GM18951 (cell line): ENCODE measurements around the gene LRRC32.
"Not testable (repeated sequence)": the region's sequence is repeated elsewhere in the genome, so short reads cannot be mapped to it uniquely, and the experiment has no call there.

Experiments
- POLR2A ChIP-seq: IDR thresholded peaks from 4 replicates; pipeline ENCODE4 v1.6.1; 2011; ENCODE audit warnings: mild to moderate bottlenecking; ENCODE audit not compliant: insufficient read length, insufficient read depth; ENCODE audit errors: extremely low read depth
- in situ Hi-C: fragments of 300-500 bp; cut with MboI; formaldehyde crosslinking; loops from one replicate; pipeline ENCODE4 v1.12.0; 2022; ENCODE audit warnings: low sequenced_read_pairs, mixed read lengths, inconsistent platforms; ENCODE audit not compliant: unreplicated experiment

Gene LRRC32

DNA sequence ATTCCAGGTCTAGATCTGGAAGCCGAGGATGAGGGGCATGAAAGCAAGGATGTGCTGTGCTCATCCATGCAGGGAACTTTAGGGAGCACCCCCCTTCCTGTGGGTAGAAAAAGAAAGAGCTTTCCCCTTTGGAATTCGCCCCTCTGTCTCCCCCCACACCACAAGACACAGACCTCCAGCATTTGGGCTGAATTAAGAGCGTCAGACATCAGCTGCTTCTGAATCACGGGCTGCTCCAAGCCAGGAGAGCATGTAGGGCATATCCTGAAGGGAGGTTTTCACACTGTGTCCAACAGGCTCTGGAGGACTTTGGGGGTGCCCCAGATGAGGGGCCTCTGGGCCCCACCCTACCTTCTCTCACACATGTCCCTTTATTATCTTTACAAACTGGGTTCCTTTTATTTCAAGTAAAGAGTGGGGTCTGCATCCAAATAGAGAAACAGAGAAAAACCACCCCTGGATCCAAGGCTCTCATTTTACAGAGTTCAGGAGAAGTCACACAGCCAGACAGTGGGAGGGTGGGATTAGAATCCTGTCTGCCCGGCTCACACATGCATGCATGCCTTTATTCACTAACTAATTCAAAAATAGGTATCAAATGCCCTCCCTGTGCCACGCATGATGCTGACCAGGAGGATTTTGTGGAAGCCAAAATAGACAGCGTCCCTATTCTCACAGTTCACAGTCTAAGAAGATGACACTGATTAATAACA is 52.8 kb downstream of the LRRC32 start:
- no peak for TF ChIP-seq POLR2A
- in situ Hi-C loops: no loop called here

DNA sequence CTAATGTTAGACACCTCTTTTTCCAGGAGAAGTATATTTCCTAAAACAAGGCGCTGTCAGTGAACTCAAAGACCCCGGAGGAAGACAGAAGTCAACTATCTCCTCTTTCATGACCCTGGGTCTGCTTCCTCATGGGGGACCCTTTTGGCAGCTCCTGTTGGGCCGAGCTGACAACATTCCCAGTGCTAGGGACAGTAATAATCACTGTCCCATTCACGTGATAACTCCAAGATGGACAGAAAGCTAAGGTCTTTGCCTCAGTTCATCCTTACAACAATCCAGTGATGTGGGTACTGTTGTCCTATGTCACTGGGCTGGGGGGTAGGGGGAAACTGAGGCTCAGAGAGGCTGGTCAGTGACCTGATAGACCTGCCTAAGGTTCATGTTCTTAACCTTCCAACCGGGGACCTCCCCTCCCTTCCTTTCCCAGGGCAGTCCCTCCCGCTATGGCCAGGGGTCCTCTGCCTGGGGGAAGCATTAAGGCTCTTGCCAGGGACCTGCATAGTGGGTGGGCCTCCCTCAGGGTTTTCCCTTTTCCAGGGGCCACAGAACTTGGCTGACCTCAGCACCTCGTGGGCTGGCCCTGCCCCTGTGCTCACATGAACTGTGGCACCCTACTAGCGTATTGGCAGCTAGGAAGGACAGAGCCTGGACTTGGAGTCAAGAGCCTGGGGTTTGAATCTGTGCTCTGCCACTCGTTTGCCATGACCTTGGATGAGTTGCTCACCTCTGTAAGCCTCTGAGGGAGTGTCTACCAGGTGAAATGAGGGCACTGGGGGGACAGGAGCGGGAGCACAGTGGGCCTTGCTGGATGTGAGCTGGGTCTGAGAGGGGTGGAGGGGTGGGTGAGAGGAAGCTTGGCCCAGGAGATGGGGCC is 53.6 kb downstream of the LRRC32 start:
- TF ChIP-seq POLR2A: no peak

DNA sequence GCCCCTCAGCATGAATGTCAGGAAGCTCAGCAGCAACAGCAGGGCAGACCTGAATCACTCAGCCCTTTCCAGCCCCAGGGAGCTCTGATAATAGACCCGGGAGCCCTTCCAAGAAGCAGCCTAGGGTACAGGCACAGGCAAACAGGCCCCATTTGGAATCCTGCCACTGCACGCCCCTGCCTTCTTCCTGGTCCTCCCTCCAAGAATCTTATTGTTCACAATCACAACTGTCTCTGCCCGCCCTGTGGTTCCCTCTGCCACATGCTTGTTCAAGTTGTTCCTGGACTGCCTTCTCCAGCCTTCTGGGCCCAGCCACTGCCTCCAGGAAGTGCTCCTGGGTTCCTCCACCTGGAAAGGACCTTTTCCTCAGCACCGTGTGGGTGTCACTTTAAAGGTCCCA is 54.6 kb downstream of the LRRC32 start:
- TF ChIP-seq POLR2A: no peak
- in situ Hi-C loops: no loop called here

More for the DNA sequence above, 53.6 kb downstream of the LRRC32 start:
- in situ Hi-C loops: no loop called here

DNA sequence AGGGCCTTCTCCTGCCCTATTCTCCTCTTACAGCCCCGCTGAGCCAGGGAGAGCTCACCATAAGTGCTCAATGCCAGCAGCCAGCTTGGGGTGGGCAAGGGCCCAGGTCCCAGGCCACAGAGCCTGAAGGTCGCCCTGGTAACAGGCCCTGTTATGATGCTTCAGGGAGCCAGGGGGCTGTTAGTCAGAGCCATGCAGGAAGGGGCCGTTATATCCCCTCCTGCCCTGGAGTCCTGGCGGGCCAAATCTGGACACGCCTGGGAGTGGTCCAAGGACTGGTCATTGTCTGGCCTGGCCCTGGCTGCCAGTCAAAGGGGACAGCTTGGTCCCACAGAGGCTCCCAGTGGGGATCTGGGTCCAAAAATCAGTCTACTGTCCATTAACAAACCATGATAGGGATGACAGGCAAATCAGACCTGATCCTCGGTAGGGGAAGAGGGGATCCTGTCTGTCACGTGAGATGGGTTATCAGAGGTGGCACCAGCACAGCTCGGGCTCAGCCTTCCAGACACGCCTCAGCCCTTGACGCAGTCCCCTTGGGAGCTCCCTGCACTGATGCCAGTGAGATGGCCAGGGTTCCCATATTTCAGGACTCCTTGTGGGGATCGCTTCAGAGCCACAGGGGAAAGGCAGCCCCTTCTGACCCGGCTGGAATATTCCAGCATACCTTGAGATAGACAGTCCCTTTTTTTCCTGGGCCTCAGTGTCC is 55.9 kb downstream of the LRRC32 start:
- TF ChIP-seq POLR2A: no peak

DNA sequence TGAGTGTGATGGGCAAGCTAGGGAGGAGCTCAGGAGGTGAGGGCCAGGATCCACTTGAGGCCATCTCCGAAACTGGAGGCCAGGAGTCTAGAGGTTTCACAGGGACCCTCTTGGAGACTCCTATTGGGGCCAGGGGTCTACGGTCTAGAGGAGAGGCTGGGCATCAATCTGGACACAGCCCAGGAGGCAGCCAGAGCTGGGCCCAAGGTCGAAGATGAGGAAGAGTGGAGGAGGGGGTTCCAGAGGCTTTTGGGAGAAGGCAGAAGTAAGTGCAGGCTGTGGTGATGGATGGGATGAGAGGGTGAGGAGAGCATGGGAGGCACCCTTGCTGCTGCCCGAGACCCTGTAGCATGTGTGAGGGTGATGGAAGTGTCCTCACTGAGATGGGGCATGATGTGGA is 56.6 kb downstream of the LRRC32 start:
- TF ChIP-seq POLR2A: no peak
- in situ Hi-C loops: no loop called here

More for the DNA sequence above, 55.9 kb downstream of the LRRC32 start:
- in situ Hi-C loops: no loop called here

DNA sequence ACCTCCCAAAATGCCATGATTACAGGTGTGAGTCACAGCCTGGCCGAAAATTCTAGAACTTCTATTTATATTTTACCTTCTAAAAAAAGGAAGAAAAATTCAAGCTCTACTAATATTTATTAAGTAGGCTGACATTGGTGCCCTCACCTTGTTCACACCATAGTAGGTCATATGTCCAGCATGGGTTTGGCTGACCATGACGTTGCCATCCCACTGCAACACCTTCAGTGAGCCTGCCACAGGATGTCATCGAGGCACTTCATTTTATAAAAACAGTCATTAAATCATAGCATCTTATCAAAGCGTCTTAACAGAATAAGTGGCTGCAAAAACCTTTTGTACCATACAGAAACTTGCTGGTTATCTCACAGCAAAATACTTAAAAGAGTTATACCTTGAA is 58.3 kb downstream of the LRRC32 start:
- no peak for TF ChIP-seq POLR2A

DNA sequence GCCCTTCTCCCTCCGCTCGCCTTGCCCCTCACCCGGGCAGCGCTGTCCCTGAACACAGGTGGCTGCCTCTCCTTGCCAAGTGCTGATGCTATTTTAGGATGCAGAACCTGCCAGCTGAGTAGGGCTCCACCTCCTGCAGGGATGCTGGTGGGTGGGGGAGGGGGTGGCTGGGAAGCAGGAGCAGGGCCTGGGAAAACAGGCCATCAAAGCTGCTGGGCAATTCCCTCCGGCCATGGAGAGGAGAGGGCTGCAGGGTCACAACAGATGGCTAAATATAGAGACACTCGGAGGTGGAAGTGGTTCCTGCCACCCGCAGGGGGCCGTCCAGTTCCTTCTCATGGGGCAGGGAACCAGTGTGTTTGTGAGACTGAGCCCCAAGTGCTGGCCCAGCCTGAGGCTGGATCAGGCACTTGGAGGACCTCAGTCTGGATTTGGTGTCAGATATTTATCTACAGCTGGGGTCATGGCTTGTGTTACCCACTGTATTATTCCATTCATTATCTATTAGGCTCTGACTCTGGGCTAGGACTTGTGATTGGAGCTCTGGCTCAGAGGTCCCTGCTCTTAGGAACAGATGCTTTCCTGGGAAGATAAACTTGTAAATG is 59.6 kb downstream of the LRRC32 start:
- in situ Hi-C loops: no loop called here
- no peak for TF ChIP-seq POLR2A

More for the DNA sequence above, 58.3 kb downstream of the LRRC32 start:
- in situ Hi-C loops: no loop called here

DNA sequence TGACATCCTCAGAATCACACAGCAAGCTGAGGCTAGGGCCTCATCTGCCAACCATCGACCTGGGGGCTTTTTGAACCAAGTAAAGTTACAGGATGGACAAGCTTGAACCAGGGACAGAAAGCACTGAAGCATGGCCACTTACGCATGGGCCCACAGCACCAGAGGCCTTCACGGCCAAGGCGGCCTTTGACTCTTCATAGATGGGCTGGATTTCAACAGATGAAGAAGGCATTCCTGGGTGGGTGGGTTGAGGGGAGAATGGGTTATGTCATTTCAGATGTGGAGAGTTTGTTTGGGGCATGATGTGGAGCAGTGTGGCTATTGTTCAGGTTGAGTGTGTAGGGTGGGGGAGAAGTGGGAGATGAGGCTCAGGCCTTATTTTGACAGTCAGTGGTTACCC is 60.2 kb downstream of the LRRC32 start:
- in situ Hi-C loops: no loop called here

DNA sequence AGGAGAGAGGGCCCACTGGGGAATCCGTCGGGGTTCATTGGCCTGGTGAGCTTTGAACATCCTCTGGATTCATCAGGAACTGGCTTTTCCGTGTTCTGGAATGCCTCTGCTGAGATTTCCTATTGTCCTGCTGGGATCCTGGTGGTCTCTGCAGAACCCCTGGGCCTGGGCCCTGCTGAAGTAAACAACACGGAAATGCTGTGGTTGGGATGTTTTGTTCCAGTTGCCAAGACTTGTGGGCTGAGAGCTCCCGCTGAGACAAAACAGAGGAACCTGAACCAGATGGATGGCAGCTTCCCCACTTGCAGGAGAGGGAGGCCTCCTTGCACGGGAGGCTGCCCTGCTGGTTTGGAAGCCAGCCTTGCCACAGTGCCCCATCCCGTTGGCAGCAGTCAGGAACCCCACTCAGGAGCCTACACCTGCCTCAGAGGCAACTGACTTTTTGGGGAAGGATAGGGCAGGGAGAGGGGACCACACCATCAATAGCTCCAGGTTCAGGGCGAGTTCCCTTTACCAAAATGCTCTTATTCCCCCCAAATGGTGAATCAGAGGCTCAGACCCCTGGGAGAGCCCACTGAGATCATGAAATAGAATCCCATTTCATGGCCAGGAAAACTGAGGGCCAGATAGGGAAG is 60.7 kb downstream of the LRRC32 start:
- in situ Hi-C loops: no loop called here

More for the DNA sequence above, 60.2 kb downstream of the LRRC32 start:
- no peak for TF ChIP-seq POLR2A

DNA sequence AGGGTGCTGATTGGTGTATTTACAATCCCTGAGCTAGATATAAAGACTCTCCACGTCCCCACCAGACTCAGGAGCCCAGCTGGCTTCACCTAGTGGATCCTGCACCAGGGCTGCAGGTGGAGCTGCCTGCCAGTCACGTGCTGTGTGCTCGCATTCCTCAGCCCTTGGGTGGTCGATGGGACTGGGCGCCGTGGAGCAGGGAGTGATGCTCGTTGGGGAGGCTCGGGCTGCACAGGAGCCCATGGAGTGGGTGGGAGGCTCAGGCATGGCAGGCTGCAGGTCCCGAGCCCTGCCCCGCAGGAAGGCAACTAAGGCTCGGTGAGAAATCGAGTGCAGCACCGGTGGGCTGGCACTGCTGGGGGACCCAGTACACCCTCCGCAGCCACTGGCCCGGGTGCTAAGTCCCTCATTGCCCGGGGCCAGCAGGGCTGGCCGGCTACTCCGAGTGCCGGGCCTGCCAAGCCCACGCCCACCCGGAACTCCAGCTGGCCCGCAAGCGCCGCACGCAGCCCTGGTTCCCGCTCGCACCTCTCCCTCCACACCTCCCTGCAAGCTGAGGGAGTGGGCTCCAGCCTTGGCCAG is 61.6 kb downstream of the LRRC32 start:
- in situ Hi-C loops: not testable (repeated sequence)

More for the DNA sequence above, 60.7 kb downstream of the LRRC32 start:
- no peak for TF ChIP-seq POLR2A

DNA sequence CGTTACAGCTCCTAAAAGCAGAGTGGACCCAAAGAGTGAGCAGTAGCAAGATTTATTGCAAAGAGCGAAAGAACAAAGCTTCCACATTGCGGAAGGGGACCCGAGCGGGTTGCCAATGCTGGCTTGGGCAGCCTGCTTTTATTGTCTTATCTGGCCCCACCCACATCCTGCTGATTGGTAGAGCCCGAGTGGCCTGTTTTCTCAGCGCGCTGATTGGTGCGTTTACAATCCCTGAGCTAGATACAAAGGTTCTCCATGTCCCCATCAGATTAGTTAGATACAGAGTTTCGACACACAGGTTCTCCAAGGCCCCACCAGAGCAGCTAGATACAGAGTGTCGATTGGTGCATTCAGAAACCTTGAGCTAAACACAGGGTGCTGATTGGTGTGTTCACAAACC is 62.3 kb downstream of the LRRC32 start:
- in situ Hi-C loops: not testable (repeated sequence)
